ENCODE data around the gene CAMTA1.
"Not testable (repeated sequence)": the region's sequence is repeated elsewhere in the genome, so short reads cannot be mapped to it uniquely, and the experiment has no call there.

CAMTA1 gene

DNA sequence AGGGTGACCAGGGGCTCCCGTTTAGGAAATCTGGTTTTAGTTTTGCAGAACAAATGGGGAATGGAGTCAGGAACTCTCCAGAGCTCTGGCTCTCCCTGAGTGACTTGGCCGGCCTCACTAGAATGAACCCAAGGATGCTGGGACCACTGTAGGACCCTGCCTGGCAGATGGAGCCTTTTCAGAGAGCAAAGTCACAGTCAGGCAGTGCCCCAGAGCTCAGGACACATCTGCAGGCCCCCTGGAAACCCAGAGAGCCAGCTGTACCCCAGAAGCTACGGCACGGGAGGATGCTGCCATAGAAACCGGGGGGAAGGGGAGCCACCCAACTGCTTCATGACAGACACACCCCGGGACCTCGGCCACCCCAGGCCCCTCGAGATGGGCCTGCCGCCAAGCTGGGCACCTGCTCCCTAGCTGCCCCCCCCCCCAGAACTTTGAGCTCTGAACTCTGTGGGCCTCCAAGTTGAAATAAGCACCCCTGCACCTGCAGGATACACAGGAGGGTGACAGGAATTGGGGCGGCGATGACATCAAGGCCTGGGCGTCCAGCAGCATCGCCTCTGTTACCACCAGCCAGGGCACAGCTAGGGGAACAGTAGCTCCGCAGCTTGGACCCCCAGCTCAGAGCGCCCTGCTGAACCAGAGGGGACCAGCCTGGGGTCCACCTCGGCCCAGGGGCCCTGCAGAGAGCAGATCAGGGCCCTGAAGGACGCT, 894.1 kb downstream of the CAMTA1 start:
- no peak for DNase-seq (ENCODE audit: low spot score)

DNA sequence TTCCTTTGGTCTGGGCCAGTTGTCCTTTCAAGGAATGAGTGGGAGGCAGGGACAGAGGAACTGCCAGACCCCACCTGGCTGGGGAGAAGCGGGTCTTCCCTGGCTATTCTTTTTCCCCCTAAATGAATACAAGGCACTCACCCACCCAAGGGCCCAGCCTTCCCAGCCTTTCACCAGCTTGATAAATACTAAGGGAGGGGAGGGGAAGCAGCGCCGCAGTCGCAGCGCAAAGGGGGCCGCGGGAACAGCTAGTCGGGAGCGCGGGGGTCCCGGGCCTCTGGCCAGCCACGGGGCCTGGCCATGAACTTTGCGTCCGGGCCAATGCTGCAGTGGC, 894.6 kb downstream of the CAMTA1 start:
- DNase-seq (ENCODE audit: low spot score) = no peak

DNA sequence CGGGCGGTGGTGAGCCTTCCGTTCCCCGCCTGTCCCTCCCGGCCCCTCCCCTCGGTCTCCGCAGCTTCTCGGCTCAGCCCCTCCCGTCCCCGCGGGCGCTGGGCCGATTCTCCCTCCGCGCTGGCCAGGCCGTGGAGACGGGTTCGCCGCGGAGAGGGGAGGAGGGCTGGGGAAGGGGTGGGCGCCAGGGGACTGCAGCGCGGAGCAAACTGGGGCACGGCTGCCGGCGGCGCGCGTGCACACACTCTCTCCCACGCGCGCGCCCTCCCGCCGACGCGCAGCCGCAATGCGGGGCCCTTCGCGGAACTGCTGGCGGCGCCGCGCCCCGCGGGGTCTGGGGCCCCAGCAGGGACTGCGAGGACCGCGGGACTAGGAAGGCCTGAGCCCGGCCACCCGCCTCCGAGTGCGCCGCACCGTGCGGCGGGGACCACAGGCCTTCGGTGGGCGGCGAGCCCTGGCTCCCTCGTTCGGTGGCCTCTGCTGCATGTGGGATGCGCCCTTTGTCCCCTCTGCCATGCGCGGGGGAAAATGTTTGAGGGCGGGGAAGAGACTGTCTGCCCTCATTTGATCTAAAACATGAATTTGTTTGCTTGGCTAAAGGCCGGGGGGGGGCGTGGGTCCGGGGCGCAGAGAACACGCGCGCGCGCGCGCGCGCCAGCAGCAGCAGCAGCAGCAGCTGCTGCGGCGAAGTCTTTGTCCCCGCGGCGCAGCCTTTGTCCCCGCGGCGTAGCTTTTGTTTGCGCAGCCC, 895.1 kb downstream of the CAMTA1 start:
- DNase-seq (ENCODE audit: low spot score) = peak; percentile 17

DNA sequence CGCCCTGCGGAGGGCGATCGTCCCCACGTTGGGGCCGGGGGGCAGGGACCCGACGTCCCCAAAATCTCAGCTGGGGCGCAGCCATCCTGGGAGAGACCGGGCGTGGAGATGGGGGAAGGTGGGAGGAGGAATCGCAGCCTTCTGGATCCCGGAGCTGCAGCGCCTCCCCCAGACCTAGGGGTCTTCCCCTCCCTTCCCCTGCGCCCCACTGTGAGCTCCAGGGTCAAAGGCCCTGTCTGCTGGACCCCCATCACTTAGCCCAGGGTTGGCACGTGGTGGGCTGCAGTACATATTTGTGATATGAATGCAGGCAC, 895.7 kb downstream of the CAMTA1 start:
- no peak for DNase-seq (ENCODE audit: low spot score)

DNA sequence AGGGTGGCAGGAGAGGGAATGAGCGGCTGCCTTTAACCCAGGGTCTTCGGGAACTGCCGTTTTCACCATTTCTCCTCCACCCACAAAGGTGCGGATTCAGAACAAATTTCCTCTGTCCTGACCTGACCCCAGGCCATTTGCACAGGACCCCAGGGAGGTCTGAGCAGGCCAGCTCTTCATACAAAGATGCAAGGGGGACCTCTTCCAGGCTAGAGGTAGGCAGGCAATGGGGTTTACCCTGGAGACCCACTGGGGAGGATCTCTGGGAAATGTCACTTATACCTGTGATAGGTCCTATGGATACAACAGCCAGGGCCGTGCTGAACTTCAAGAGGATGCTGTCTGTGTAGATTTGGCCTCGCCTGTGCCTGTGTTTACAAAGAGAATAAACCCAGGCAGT, 896.1 kb downstream of the CAMTA1 start:
- DNase-seq (ENCODE audit: low spot score) = no peak

DNA sequence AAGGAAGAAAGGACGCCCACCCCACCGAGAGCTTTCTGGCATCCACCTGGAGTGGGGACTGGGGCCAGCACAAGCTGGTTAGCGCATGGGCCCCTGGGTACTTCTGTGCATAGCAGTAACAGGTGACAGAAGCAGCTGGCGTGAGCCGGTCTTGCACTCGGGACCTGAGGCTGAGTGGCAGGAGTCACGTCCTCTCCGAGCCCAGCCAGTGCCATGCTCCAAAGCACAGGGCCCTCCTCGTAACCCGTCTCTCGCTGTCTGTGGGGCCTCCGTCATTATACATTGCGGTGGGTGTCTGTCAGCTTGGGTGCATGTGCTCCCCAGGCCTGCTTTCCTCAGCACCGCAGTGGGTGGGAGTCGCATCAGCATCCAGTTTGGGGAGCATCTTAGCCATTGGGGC, 898.3 kb downstream of the CAMTA1 start:
- DNase-seq (ENCODE audit: low spot score) = no peak

GRCh38 chr1:7684132-7684531, 898.9 kb downstream of the CAMTA1 start:
- DNase-seq (ENCODE audit: low spot score) = no peak

DNA sequence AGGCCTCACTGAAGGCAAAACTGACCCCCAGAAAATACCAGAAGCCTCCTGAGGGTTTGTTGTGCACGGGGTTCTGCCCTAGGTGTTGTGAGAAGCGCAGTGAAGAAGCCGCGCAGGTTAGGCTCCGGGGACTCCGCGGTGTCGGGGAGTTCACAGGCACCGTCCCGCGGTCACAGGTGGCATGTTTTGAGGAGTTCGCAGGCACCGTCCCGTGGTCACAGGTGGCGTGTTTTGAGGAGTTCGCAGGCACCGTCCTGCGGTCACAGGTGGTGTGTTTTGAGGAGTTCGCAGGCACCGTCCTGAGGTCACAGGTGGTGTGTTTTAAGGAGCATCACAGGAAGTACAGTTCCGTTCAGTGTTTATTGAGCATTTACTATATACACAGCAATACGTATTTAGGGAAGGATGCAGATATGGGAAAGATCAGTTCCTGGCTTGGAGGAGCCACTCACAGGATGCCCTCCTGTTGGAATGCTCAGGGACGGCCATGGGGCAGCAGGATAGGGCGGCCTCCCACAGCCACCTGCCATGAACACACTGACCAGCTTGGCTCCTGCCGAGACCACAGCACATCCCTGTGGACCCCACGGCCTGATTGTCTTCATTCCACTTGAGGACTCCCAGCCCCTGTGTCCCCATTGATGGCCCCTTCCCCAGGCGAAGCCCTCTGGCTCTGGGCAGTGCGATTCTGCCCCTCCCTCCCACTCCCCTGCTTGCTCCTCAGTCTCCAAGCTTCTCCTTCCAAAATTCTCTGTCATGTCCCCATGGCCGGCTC, 899.8 kb downstream of the CAMTA1 start:
- no peak for DNase-seq (ENCODE audit: low spot score)

DNA sequence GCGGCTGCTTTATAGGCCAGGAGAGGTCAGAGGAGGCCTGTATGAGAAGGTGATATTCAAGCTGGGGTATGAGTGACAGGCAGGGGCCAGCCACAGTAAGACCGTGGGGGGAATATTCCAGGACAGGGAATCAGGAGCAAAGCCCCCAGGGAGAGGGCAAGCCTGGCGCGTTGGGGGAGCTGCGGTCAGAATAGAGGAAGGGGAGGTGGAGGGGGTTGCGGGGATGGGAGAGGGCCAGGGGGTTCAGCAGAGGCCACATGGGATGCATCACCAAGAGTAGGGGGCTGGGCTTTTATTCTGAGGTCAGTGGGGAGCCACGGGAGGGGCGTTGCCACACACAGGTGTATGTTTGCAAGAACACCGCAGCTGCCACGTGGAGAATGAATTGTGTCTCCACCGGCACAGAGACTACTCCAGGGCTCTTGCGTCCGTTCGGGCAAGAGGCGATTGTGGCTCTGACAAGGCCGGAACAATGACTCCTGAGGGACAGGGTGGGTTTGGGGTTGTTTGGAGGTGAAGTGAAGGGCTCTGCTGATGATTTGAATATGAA, 901.1 kb downstream of the CAMTA1 start:
- no peak for DNase-seq (ENCODE audit: low spot score)

- no peak for DNase-seq (ENCODE audit: low spot score)
These were observed 902.2 kb downstream of the CAMTA1 start for GRCh38 chr1:7687411-7687810.

DNA sequence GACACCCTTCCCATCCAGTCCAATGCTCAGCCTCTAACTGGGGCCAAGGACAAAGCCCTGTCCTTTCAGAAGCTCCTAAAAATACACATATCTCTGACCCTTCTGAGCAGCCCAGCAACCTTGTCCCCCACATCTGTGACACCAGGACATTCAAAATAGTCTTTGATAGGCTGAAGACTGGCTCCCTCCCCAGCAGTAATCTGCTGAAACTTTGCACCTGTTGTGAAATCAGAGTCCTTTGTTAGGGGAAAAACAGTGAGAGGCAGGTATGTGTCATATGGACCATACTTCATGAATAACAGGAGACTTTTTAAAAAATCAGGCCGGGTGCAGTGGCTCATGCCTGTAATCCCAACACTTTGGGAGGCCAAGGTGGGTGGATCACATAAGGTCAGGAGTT, 903.4 kb downstream of the CAMTA1 start:
- no peak for DNase-seq (ENCODE audit: low spot score)

- not testable (repeated sequence) for DNase-seq (ENCODE audit: low spot score)
These were observed 904.1 kb downstream of the CAMTA1 start for GRCh38 chr1:7689307-7689706.

DNA sequence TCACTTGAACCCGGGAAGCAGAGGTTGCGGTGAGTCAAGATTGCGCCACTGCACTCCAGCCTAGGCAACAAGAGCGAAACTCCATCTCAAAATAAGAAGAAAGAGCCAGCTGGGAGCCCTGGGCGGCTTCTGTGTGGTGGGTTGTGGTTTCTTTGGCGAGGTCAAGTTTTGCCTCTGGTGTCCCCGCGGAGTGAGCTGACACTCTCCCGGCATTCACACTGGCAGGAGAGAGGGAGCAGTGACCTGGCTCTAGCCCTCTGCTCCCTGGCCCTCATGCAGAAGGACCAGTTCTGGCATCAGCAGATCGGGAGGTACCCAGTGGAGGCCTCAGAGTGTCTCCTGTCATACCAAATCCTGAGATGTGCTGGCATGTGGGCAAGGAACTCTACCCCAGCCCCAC, 904.8 kb downstream of the CAMTA1 start:
- DNase-seq (ENCODE audit: low spot score) = no peak

- no peak for DNase-seq (ENCODE audit: low spot score)
These were observed 905.4 kb downstream of the CAMTA1 start for GRCh38 chr1:7690496-7691182.

DNA sequence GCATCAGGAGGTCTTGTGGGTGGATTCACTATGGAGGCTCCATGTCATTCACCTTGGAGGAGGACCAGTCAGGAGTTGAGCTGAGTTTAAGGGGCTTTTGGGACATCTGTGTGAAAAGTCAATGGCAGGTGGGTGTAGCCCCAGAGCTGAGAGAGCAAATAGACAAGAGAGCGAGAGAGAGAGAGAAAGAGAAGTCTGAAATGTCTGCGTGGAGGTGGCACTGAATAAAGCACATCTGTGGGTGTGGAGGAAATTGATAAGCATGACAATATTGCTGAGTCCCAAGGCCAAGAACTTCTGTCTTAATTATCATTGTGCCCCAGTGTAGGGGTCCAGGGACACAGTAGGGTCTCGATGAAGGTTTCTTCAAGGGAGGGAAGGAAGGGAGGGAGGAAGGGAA, 906.3 kb downstream of the CAMTA1 start:
- no peak for DNase-seq (ENCODE audit: low spot score)

DNA sequence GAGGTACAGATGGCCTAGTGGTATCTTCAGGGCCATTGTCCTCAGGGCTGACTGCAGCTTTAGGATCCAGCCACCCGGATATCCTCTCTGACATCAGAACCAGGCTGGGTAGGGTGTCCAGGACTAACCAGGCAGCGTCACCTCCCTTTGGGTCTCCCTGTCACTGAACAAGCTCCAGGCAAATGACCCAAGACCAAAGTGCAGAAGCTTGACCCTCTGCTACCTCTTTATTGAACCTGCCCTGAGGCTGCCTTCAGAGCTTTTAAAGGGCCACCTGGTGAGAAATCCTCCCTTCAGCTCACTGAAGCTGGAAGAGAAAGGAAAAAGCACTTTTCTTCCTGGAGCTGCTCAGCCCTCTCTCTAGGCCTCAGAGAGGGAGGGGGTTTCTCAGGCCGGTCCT, 906.8 kb downstream of the CAMTA1 start:
- no peak for DNase-seq (ENCODE audit: low spot score)

GRCh38 chr1:7693037-7693436, 907.8 kb downstream of the CAMTA1 start:
- not testable (repeated sequence) for DNase-seq (ENCODE audit: low spot score)

DNA sequence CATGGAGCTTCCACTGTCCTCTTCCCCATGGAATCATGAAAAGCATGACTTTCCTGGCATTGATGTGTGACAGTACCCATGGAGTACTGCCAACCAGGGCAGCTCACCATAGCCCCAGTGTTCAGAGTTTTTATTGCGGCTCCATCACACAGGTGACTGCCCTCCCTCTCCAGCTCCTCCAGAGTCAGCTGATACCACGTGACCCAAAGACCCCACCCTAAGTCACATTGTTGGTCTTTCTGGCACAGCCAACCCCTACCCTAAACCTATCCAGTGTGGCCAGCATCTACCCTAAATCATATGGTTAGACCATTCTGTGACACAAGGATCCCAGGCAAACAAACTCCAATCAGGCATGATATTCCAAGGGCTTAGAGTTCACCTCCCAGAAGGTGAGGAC, 908.4 kb downstream of the CAMTA1 start:
- no peak for DNase-seq (ENCODE audit: low spot score)

GRCh38 chr1:7694600-7695496, 909.6 kb downstream of the CAMTA1 start:
- no peak for DNase-seq (ENCODE audit: low spot score)

- no peak for DNase-seq (ENCODE audit: low spot score)
These were observed 910.4 kb downstream of the CAMTA1 start for GRCh38 chr1:7695497-7696117.

GRCh38 chr1:7698641-7699040, 913.4 kb downstream of the CAMTA1 start:
- DNase-seq (ENCODE audit: low spot score) = no peak

Data from CD4-positive, alpha-beta T cell treated with Interleukin-6 at 100 ng/mL for 8 hours (primary cell).